HG02981 (cell line): ENCODE results near the gene SLC15A4.
"Not testable (repeated sequence)": the region's sequence is repeated elsewhere in the genome, so short reads cannot be mapped to it uniquely, and the experiment has no call there.

Experiments used
- ATAC-seq: cut with Tn5 transposase; IDR thresholded peaks from one replicate; pipeline ENCODE4 v1.9.1; 2021; ENCODE audit warnings: mild to moderate bottlenecking, moderate library complexity; ENCODE audit not compliant: unreplicated experiment

SLC15A4 gene

GRCh38 chr12:128823916-128824839 is at the start of gene SLC15A4:
SLC15A4 (minus strand) TSS chr12:128823958; CDS start chr12:128823943, 15 bp downstream.
- peak; percentile 83 for ATAC-seq

DNA sequence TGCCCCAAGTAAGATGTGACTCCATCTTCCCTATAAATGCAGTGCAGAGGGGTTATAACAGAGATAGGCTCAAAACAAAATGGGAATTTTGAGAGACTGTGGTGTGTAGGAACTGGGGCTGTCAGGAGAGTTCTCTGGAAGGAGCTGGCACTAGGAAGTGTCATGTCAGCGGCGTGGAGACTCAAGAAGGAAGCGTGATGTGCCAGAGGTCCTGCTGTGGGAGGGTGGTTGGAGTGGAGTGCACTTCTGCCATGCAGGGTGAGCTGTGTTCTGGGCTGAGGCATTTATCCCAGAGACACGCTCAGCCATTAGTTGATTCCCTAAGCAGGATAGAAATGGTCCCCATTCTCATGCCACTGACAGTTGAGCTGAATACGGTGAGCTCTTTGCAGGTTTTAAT is 48.5 kb upstream of the SLC15A4 start:
- no peak for ATAC-seq

GRCh38 chr12:128871516-128871892 is 47.7 kb upstream of the SLC15A4 start:
- ATAC-seq: no peak

- no peak for ATAC-seq
Observed at GRCh38 chr12:128867466-128867865, 43.7 kb upstream of the SLC15A4 start.

GRCh38 chr12:128864516-128865186 is 40.9 kb upstream of the SLC15A4 start:
- no peak for ATAC-seq

- ATAC-seq: no peak
Observed at GRCh38 chr12:128863957-128864356, 40.2 kb upstream of the SLC15A4 start.

DNA sequence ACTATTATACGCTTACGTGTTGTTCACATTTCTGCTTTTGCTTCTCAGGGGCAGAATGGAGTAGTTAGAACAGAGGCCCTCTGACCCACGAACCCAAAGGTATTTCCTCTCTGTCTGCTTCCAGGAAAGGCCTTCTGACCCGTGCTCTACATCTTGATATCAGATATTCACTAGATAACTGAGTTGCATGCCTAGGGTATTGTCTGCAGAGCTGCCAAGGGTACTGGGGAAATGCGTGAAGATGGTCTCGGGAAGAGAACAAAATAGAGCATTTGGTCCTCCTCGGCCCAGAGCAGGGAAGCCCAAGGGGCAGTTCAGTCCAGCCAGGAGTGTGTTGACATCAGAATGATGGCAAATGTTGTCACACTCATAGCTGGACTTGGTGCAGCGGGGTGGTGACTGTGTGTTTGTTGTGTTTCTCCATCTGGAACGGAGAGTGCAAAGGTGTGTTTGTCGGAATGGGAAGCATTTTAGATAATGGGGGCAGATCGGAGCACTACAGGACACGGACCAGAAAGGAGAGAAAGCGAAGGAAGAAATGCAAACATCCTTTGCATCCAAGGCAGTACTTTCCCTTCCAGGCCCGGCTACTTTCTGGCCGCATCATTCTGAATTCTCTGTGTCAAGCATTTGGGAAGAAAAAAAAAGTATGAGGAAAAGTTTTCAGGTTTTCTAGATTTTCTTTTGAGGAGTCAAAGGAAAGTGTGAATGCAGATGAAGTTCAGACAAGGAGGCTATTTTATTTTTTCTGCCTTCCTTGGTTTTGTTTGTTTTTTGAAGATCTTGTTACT is 37.7 kb upstream of the SLC15A4 start:
- no peak for ATAC-seq

GRCh38 chr12:128859311-128859710 is 35.6 kb upstream of the SLC15A4 start:
- ATAC-seq: no peak

- ATAC-seq: no peak
Observed at GRCh38 chr12:128857133-128857763, 33.5 kb upstream of the SLC15A4 start.

DNA sequence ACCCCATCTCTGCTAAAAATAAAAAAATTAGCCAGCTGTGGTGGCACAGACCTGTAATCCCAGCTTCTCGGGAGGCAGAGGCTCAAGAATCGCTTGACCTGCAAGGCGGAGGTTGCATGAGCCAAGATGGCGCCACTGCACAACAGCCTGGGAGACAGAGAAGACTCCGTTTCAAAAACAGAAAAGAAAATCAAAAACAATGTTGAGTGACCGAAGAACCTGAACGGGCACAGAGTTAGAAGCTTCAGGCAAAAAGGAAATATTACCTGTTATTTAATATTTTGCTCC is 33.0 kb upstream of the SLC15A4 start:
- no peak for ATAC-seq

- ATAC-seq: no peak
Observed at GRCh38 chr12:128856035-128856790, 32.5 kb upstream of the SLC15A4 start.

- ATAC-seq: peak; percentile 42
Observed at GRCh38 chr12:128853600-128854197, 29.9 kb upstream of the SLC15A4 start.

DNA sequence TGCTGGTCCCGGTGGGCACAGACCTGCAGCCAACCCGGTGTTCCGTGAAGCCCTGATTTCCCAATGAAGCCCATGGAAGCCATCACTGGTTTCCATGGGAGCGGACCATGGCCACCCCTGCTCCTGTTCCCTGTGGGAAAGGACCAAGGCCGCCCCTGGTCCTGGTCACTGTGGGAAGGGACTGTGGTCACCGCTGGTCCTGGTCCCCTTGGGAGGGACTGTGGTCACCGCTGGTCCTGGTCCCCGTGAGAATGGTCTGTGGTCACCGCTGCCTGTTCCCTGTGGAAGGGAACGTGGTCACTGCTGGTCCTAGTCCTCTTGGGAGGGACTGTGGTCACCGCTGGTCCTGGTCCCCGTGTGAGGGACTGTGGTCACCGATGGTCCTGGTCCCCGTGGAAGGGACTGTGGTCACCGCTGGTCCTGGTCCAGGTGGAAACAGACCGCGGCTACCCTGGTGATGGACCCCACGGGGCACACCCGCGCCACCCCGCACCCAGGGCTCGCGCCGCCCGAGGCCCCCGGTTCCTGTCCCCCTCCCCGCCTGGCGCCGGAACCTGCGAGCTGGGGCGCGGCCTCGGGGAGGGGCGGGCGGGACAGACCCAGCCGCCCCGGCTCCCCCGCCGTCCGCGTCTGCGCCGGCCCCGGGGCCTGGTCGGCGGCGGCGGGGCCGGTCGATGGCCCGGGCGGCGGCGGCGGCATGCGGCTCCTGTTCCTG is 29.3 kb upstream of the SLC15A4 start, which contains the start of gene GLT1D1:
Gene GLT1D1 (plus strand): TSS at position 594 of the 715 bp plus-strand sequence. CDS start 104 bp downstream, at position 698.
- peak; percentile 30 for ATAC-seq

DNA sequence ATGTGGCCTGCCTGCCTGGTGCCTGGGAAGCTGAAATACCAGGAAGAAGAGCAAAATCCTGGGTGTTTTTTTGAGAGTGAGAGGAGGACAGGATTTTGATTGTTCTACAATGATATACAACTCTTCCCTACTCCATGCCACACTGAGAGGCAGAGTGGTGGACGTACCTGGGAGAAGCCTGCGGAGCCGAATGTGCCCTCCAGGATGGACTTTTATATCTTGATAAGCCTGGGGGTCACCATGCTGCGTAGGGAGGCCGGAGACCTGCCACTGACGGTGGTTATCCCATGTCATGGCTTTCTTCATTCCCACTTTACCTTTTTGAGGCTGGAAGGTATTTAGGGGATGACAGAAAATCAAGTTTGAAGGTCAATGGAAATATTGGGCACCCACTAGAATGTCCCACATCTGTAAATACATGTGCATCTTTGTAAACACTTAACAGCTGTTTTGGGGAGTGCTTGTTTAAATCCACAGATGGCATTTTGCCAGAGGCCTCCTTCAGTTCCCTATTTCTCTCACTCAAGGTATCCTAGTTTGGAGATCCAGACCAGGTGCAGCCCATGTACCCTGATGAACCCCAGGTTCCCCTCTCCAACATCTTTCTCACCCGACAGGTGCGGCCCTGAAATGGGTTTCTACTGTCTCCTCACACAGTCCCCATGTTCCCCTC is 28.4 kb upstream of the SLC15A4 start:
- no peak for ATAC-seq

GRCh38 chr12:128851429-128851828 is 27.7 kb upstream of the SLC15A4 start:
- ATAC-seq: not testable (repeated sequence)

DNA sequence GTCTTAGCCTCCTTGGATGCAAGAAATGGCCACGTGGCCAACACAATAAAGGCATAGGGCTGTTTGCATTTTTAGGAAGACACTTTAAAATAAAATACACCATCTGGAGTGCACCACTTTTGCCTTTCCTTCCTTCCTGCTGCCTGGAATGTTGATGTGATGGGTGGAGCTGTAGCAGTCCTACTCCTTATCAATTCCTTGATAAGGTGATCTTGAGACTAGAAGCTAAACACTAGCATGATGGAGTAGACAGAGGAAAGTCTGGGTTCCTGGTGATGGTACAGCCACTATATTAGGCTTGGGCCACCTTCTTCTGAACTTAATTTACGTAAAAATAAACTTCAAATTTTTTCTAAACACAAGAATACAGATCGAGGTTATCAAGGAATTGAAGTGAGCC is 26.6 kb upstream of the SLC15A4 start:
- no peak for ATAC-seq

GRCh38 chr12:128849806-128850205 is 26.0 kb upstream of the SLC15A4 start:
- not testable (repeated sequence) for ATAC-seq

GRCh38 chr12:128848371-128848770 is 24.6 kb upstream of the SLC15A4 start:
- ATAC-seq: no peak

- not testable (repeated sequence) for ATAC-seq
Observed at GRCh38 chr12:128846671-128847070, 22.9 kb upstream of the SLC15A4 start.
